Erythroblast (primary cell): ENCODE data around the gene MRE11.

ENCODE experiments used
- GATA1 ChIP-seq: IDR thresholded peaks from 2 replicates; pipeline ENCODE4 v1.6.1; 2011; ENCODE audit warnings: low read depth, mild to moderate bottlenecking, control low read depth, low read length, moderate library complexity
- POLR2A ChIP-seq: IDR thresholded peaks from 2 replicates; pipeline ENCODE4 v1.6.1; 2011; ENCODE audit warnings: mild to moderate bottlenecking, low read length

- TF ChIP-seq POLR2A = no peak
- TF ChIP-seq GATA1 = no peak
Observed at GRCh38 chr11:94379613-94380012, 114.0 kb downstream of the MRE11 start.
